GM21423 (cell line): ENCODE data around the gene NET1.
"Not testable (repeated sequence)": the region's sequence is repeated elsewhere in the genome, so short reads cannot be mapped to it uniquely, and the experiment has no call there.

Experiments used
- ATAC-seq: cut with Tn5 transposase; IDR thresholded peaks from one replicate; pipeline ENCODE4 v1.9.1; 2021; ENCODE audit warnings: mild to moderate bottlenecking, moderate library complexity; ENCODE audit not compliant: unreplicated experiment

NET1 gene, protein sequence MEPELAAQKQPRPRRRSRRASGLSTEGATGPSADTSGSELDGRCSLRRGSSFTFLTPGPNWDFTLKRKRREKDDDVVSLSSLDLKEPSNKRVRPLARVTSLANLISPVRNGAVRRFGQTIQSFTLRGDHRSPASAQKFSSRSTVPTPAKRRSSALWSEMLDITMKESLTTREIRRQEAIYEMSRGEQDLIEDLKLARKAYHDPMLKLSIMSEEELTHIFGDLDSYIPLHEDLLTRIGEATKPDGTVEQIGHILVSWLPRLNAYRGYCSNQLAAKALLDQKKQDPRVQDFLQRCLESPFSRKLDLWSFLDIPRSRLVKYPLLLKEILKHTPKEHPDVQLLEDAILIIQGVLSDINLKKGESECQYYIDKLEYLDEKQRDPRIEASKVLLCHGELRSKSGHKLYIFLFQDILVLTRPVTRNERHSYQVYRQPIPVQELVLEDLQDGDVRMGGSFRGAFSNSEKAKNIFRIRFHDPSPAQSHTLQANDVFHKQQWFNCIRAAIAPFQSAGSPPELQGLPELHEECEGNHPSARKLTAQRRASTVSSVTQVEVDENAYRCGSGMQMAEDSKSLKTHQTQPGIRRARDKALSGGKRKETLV

DNA sequence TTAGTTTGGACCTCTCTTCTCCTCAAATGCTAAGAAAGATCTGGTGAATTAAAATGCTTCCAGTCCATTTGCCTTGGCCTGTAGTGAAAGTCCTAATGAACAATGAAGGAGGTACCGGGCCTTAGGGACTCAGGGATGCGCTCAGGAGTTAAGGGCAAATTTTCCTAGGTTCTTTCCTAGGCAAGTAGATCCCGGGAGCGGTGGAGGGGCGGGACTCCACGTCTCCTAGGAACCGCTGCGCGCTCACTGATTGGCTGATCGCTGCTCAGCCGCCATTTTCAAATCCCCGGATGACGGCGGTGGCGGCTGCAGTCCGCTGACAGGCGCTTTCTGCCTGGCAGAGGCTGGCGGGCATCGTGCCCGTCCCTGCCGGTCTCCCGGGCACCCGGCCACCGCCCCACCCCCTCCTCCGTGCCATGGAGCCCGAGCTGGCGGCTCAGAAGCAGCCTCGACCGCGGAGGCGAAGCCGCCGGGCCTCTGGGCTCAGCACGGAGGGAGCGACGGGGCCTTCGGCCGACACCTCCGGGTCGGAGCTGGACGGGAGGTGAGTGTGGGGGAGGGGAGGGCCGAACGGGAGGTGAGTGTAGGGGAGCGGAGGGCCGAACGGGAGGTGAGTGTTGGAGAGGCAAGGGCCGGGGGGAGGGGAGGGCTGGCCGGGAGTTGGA lies at the start of gene NET1:
Gene NET1, plus strand, starts transcription at position 281 of the 665 bp plus-strand sequence. Its CDS starts 136 bp downstream, at position 417.
- peak; percentile 96 for ATAC-seq

- ATAC-seq = no peak
Observed at GRCh38 chr10:5362873-5363272, 49.5 kb upstream of the NET1 start.

DNA sequence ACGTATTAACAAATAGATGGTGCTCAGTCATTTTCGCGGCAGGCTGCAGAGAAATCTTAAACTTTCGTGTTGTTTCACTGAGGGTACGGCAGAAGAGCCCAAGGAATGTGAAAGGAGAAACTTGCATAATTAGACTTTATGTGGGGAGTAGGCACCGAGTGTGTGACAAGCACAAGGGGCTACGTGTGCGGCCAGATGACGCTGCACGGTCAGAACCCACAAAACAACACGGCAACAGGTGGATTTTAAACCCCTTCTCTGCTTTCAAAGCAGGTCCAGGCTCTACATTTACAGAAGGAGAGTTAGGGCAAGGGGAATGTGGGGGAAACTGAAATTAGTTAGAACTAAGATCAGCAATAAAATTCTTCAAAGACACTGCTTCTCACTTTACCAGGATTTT lies 48.0 kb upstream of the NET1 start:
- ATAC-seq = no peak

DNA sequence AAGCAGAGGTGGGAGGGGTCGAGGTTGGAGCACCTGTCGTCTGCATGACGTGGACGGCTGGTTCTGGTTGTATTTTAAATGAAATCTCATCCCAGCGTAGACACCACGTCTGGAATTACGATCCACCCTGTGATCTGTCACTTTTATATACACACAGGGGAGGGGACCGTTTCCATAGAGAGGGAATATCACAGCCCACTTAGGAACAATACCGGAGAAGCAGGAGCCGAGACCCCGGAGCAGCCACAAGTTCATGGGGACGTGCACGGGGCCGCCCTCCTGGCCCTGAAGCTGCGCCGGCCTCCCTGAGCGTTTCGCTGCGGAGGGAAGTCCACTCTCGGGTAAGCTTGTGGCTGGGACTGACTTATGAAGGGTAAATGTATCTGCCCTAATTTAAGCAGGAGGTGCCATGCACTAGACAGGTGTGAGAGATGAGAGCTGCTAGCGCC lies 47.4 kb upstream of the NET1 start, which contains the start of gene UCN3:
Gene UCN3, plus strand, starts transcription at position 77 of the 449 bp plus-strand sequence. CDS start 8,755 bp downstream, outside the sequence.
- ATAC-seq = no peak

GRCh38 chr10:5365928-5366327 lies 46.4 kb upstream of the NET1 start:
- ATAC-seq = no peak

GRCh38 chr10:5369362-5370158 lies 42.8 kb upstream of the NET1 start:
- ATAC-seq = no peak

GRCh38 chr10:5370493-5371352 lies 41.6 kb upstream of the NET1 start:
- no peak for ATAC-seq

- no peak for ATAC-seq
Observed at GRCh38 chr10:5373307-5373706, 39.0 kb upstream of the NET1 start.

DNA sequence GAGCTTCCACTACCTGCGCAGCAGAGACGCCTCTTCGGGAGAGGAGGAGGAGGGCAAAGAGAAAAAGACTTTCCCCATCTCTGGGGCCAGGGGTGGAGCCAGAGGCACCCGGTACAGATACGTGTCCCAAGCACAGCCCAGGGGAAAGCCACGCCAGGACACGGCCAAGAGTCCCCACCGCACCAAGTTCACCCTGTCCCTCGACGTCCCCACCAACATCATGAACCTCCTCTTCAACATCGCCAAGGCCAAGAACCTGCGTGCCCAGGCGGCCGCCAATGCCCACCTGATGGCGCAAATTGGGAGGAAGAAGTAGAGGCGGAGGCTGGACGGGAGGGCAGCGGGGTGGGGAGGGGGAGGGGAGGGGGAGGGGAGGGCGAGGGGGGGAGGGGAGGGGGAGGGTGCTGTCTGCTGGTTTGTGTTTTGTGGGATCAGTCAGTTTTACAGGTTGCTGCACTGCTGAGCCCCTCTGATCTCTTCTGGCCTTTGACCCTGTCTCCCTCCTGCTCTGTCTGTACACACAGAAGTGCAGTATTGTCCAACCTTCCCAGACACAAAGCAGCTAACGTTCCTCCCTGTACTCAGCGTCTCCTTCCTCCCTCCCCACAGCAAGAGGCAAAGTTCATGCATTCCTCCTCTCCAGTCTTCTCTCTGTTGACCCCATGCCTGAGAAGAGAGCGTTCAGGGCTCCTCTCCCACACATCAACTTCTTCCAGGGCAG lies 38.3 kb upstream of the NET1 start:
- ATAC-seq = no peak

GRCh38 chr10:5376450-5376849 lies 35.9 kb upstream of the NET1 start:
- no peak for ATAC-seq

DNA sequence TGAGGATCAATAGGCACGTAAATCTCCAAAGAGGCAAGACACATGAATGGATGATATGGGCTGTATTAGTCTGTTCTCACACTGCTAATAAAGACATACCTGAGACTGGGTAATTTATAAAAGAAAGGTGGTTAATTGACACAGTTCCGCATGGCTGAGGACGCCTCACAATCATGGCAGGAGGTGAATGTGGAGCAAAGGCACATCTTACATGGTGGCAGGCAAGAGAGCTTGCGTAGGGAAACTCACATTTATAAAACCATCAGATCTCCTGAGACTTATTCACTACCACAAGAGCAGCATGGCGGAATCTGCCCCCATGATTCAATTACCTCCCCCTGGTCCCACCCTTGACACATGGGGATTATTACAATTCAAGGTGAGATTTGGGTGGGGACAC lies 33.2 kb upstream of the NET1 start:
- ATAC-seq = not testable (repeated sequence)

GRCh38 chr10:5380395-5380794 lies 32.0 kb upstream of the NET1 start:
- ATAC-seq = not testable (repeated sequence)

GRCh38 chr10:5381187-5381586 lies 31.2 kb upstream of the NET1 start:
- ATAC-seq = no peak

- no peak for ATAC-seq
Observed at GRCh38 chr10:5385224-5385623, 27.1 kb upstream of the NET1 start.

DNA sequence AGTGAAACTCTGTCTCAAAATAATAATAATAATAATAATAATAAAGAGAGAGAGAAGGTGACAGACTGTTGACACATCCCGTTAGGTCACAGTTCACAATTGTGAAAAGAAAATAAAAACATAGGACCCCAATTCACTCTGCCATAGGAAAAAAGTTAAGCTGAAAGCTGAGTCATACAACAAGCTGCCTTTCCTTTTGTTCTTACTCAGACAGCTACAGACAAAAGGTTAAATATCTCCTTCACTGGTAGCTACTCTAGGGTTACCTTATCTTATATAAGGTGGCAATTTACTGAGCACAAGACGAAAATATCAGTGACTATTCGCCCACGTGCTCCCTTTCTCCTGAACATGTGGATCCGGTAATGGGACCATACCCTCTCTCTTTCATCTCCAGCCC lies 25.2 kb upstream of the NET1 start:
- ATAC-seq = no peak

DNA sequence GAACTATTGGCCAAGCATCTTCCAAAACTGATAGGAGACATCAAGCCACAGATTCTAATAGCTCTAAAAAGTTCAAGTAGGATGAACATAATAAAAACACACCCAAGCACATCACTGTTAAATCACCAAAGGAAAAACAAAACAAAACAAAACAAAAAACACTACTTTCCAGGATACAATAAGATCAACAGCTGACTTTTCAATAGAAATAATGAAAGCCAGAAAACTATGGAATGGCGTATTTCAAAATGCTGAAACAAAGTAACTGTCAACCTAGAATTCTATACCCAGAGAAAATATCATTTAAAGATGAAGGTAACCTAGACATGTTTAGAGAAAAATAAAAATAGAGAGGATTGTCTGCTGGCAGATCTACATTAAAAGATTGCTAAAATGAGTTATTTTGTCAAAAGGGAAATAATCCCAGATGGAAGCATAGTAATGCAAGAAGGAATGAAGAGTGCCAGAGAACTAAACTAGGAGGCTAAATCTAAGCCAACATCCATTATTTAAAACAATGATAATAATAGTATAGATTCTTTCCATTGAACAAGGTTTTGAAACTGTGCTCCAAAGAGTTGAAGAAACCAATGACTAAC lies 21.7 kb upstream of the NET1 start:
- no peak for ATAC-seq

DNA sequence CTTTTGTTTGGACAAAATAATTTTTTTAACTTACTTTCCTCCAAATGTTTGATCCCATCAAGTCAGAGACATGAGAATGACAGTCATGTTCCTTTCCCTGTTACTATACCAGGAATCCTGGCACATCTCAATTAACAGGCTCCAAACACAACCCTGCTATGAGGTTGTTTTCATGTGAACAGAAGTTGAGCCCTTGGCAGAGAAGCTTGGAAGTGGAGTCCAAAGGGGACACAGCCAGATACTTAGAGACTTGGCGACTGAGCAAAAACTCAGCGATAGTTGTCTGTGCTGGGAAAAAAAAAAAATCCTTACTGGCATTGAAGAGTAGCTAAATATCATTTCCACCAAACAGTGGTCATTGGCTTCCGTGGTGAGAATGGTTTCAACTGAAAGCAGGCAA lies 20.6 kb upstream of the NET1 start:
- no peak for ATAC-seq

GRCh38 chr10:5393529-5393928 lies 18.8 kb upstream of the NET1 start:
- ATAC-seq = no peak

DNA sequence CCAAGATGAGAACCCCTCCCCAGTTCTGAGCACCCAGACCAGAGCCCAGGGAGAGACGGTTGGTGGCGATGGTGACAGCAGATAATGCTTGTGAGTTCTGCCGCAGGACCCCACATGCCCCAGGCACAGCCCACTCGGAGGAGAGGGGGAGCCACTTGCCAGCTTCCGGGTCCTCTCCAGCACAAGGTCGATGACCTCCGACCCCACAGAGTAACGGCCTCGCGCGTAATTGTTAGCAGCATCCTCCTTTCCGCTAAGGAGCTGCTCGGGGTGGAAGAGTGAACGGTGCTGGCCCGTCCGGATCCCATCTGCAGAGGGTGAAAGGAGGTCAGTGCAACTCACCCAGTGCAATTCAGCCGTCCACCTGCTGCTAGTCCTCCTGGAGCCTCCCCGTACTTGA lies 17.2 kb upstream of the NET1 start:
- ATAC-seq = no peak
